Measurements from ENCODE around the gene TCF12.

GRCh38 chr15:57108296-57108695 is 189.9 kb downstream of the TCF12 start:
- no peak for TF ChIP-seq CTCF (IDR thresholded peaks at IDR 0.05; ENCODE audit: insufficient read depth, low read length)
- no peak for TF ChIP-seq GABPA (IDR thresholded peaks at IDR 0.05; ENCODE audit: low read depth)

Data from HL-60 (cell line).